ENCODE data around the gene ANKRD31.

ANKRD31 gene

GRCh38 chr5:75078027-75078426 lies 158.7 kb downstream of the ANKRD31 start:
- H3K27ac Mint-ChIP-seq, result no peak overlapping the region
- no peaks in the 10 kb centered on the region for H3K4me1 Mint-ChIP-seq
- no peaks in the 10 kb centered on the region for H3K36me3 Mint-ChIP-seq (ENCODE audit: low read depth)
- no peaks in the 10 kb centered on the region for H3K27me3 Mint-ChIP-seq (ENCODE audit: low read depth)
- no peak overlapping the region for H3K4me3 Mint-ChIP-seq
- TF ChIP-seq CTCF (IDR thresholded peaks at IDR 0.05; ENCODE audit: unreplicated experiment in 3 of 3), result no peak
- H3K9me3 Mint-ChIP-seq, result no peaks in the 10 kb centered on the region

- Mint-ChIP-seq H3K4me1 (no peaks in the 10 kb centered on the region), H3K27ac (no peak overlapping the region)
Measured at GRCh38 chr5:75072061-75072460, 164.6 kb downstream of the ANKRD31 start.

GRCh38 chr5:75071100-75071499 lies 165.6 kb downstream of the ANKRD31 start:
- Mint-ChIP-seq H3K27me3 (ENCODE audit: low read depth) (no peaks in the 10 kb centered on the region), H3K4me3 (no peak overlapping the region), H3K36me3 (ENCODE audit: low read depth) (no peaks in the 10 kb centered on the region), H3K4me1 (no peaks in the 10 kb centered on the region), H3K9me3 (no peaks in the 10 kb centered on the region), H3K27ac (no peak overlapping the region)
- TF ChIP-seq CTCF (IDR thresholded peaks at IDR 0.05; ENCODE audit: unreplicated experiment in 3 of 3), result no peak

More at GRCh38 chr5:75072061-75072460, 164.6 kb downstream of the ANKRD31 start:
- no peak for TF ChIP-seq CTCF (IDR thresholded peaks at IDR 0.05; ENCODE audit: unreplicated experiment in 3 of 3)
- H3K4me3 Mint-ChIP-seq, result no peak overlapping the region
- no peaks in the 10 kb centered on the region for H3K27me3 Mint-ChIP-seq (ENCODE audit: low read depth)
- H3K9me3 Mint-ChIP-seq, result no peaks in the 10 kb centered on the region
- H3K36me3 Mint-ChIP-seq (ENCODE audit: low read depth), result no peaks in the 10 kb centered on the region

- no peaks in the 10 kb centered on the region for H3K4me1 Mint-ChIP-seq
- H3K4me3 Mint-ChIP-seq, result no peak overlapping the region
- H3K36me3 Mint-ChIP-seq (ENCODE audit: low read depth), result no peaks in the 10 kb centered on the region
- H3K9me3 Mint-ChIP-seq, result no peaks in the 10 kb centered on the region
- H3K27me3 Mint-ChIP-seq (ENCODE audit: low read depth), result no peaks in the 10 kb centered on the region
- no peak for TF ChIP-seq CTCF (IDR thresholded peaks at IDR 0.05; ENCODE audit: unreplicated experiment in 3 of 3)
- no peak overlapping the region for H3K27ac Mint-ChIP-seq
Measured at GRCh38 chr5:75067434-75067833, 169.2 kb downstream of the ANKRD31 start.

GRCh38 chr5:75062925-75063531 lies 173.7 kb downstream of the ANKRD31 start:
- no peak for TF ChIP-seq CTCF (IDR thresholded peaks at IDR 0.05; ENCODE audit: unreplicated experiment in 3 of 3)
- Mint-ChIP-seq H3K4me1 (no peaks in the 10 kb centered on the region), H3K36me3 (ENCODE audit: low read depth) (no peaks in the 10 kb centered on the region), H3K4me3 (no peak overlapping the region), H3K27me3 (ENCODE audit: low read depth) (peaks cover 13% of the 10 kb centered on the region), H3K9me3 (no peaks in the 10 kb centered on the region), H3K27ac (no peak overlapping the region)

- Mint-ChIP-seq H3K27ac (no peak overlapping the region), H3K9me3 (no peaks in the 10 kb centered on the region), H3K27me3 (ENCODE audit: low read depth) (peaks cover 40% of the 10 kb centered on the region), H3K4me1 (no peaks in the 10 kb centered on the region), H3K4me3 (no peak overlapping the region), H3K36me3 (ENCODE audit: low read depth) (no peaks in the 10 kb centered on the region)
- no peak for TF ChIP-seq CTCF (IDR thresholded peaks at IDR 0.05; ENCODE audit: unreplicated experiment in 3 of 3)
Measured at GRCh38 chr5:75059912-75060545, 176.6 kb downstream of the ANKRD31 start.

All from nephron (organoid).